IMR-90 (cell line): ENCODE data around the gene PLXNB1.

ENCODE experiments used
- CEBPB ChIP-seq: IDR thresholded peaks from 2 replicates; pipeline ENCODE4 v1.6.1; 2012; ENCODE audit warnings: low read depth, low read length, improper control_type of control experiment
- TF ChIP-seq, protein P1 (sequence below): conservative IDR thresholded peaks from 2 replicates; pipeline ENCODE4 v1.5.1; 2012; ENCODE audit warnings: mild to moderate bottlenecking, low read depth, low read length, improper control_type of control experiment
- TF ChIP-seq, protein P2 (sequence below): fragments of 150-350 bp; IDR thresholded peaks from 2 replicates; pipeline ENCODE4 v1.6.1; 2017; ENCODE audit warnings: mild to moderate bottlenecking, antibody characterized with exemption, low read length, low read depth

GRCh38 chr3:48408823-48409281, 21.0 kb downstream of the PLXNB1 start:
- TF ChIP-seq, protein P1, sequence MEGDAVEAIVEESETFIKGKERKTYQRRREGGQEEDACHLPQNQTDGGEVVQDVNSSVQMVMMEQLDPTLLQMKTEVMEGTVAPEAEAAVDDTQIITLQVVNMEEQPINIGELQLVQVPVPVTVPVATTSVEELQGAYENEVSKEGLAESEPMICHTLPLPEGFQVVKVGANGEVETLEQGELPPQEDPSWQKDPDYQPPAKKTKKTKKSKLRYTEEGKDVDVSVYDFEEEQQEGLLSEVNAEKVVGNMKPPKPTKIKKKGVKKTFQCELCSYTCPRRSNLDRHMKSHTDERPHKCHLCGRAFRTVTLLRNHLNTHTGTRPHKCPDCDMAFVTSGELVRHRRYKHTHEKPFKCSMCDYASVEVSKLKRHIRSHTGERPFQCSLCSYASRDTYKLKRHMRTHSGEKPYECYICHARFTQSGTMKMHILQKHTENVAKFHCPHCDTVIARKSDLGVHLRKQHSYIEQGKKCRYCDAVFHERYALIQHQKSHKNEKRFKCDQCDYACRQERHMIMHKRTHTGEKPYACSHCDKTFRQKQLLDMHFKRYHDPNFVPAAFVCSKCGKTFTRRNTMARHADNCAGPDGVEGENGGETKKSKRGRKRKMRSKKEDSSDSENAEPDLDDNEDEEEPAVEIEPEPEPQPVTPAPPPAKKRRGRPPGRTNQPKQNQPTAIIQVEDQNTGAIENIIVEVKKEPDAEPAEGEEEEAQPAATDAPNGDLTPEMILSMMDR = no peak; the same call in 1 of the 2 replicates
- TF ChIP-seq CEBPB = no peak
- TF ChIP-seq, protein P2, sequence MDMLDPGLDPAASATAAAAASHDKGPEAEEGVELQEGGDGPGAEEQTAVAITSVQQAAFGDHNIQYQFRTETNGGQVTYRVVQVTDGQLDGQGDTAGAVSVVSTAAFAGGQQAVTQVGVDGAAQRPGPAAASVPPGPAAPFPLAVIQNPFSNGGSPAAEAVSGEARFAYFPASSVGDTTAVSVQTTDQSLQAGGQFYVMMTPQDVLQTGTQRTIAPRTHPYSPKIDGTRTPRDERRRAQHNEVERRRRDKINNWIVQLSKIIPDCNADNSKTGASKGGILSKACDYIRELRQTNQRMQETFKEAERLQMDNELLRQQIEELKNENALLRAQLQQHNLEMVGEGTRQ = no peak
